Esophagus muscularis mucosa (tissue), 4 donors: Measurements from ENCODE around the gene MRGPRD. TPM values are rescaled to one million over a fixed set of nuclear protein-coding genes. Genes with fewer than 3 reads are reported as not detected.

Experiments used
- DNase-seq: peaks from one replicate; pipeline ENCODE4 v3.0.0-alpha.2; 2017; ENCODE audit errors: extremely low spot score
- H3K27ac ChIP-seq, 4 donors: fragments of 200-600 bp; sonication (generic); replicated peaks in 1 of 4; 1 replicate in 3 of 4; 2 replicates in 1 of 4; pipeline ENCODE4 v1.5.1; 2016 to 2019; ENCODE audit warnings: mild to moderate bottlenecking in 1 of 4
- H3K27me3 ChIP-seq, 4 donors: fragments of 200-600 bp; sonication (generic); one replicate each; pipeline versions ENCODE4 v1.5.1 to v1.6.0; 2016 to 2019
- H3K36me3 ChIP-seq, 4 donors: fragments of 200-600 bp; sonication (generic); one replicate each; pipeline ENCODE4 v1.5.1; 2016 to 2019
- H3K4me1 ChIP-seq, 4 donors: fragments of 200-600 bp; sonication (generic); one replicate each; pipeline ENCODE4 v1.5.1; 2016 to 2019
- H3K4me3 ChIP-seq, 4 donors: fragments of 200-600 bp; sonication (generic); 1 replicate in 2 of 4; 2 replicates in 2 of 4; pipeline ENCODE4 v1.5.1; 2016 to 2019; ENCODE audit warnings: mild to moderate bottlenecking in 4 of 4, moderate library complexity in 1 of 4
- H3K9me3 ChIP-seq, 4 donors: fragments of 200-600 bp; sonication (generic); 1 replicate in 3 of 4; 2 replicates in 1 of 4; pipeline ENCODE4 v1.5.1; 2016 to 2019
- EP300 ChIP-seq: sonication (generic); formaldehyde crosslinking; IDR thresholded peaks from one replicate; pipeline ENCODE4 v1.6.1; 2017; ENCODE audit warnings: antibody characterized with exemption
- POLR2A ChIP-seq: fragments of 450-650 bp; IDR thresholded peaks from one replicate; pipeline ENCODE4 v1.6.1; 2017; ENCODE audit warnings: antibody characterized with exemption, moderate library complexity, mild to moderate bottlenecking, low read depth
- POLR2AphosphoS5 ChIP-seq, 2 donors: sonication (generic); formaldehyde crosslinking; IDR thresholded peaks; one replicate each; pipeline ENCODE4 v1.6.1; 2017; ENCODE audit warnings: antibody characterized with exemption in 2 of 2
- WGBS: methylation state at CpG from one replicate; pipeline ENCODE4 v1.1.5; 2018; 5-methylcytosine and 5-hydroxymethylcytosine counted together
- intact Hi-C: fragments of 100-400 bp; cut with DNase I; formaldehyde crosslinking; loops from one replicate; pipeline ENCODE4 v1.15.1; 2023
- total RNA-seq, 4 donors: library from RNA; depleted of rRNA; stranded (reverse); fragments of >200 nt; gene quantifications; one replicate each; pipeline versions ENCODE4 v1.1.0 to v1.2.1, GENCODE V29; 2016
- TF ChIP-seq, protein P1 (sequence below), 3 experiments: fragments of 200-600 bp in 2 of 3; fragments of 450-650 bp in 1 of 3; sonication (generic) in 2 of 3; IDR thresholded peaks; one replicate each; pipeline ENCODE4 v1.5.1; 2017 to 2019; ENCODE audit warnings: antibody characterized with exemption in 3 of 3, mild to moderate bottlenecking in 2 of 3, moderate library complexity in 1 of 3

MRGPRD gene
- total RNA-seq, 4 donors from 2014 or later, result 0.32 to 2.5 (median 0.66) TPM; not detected in 1

DNA sequence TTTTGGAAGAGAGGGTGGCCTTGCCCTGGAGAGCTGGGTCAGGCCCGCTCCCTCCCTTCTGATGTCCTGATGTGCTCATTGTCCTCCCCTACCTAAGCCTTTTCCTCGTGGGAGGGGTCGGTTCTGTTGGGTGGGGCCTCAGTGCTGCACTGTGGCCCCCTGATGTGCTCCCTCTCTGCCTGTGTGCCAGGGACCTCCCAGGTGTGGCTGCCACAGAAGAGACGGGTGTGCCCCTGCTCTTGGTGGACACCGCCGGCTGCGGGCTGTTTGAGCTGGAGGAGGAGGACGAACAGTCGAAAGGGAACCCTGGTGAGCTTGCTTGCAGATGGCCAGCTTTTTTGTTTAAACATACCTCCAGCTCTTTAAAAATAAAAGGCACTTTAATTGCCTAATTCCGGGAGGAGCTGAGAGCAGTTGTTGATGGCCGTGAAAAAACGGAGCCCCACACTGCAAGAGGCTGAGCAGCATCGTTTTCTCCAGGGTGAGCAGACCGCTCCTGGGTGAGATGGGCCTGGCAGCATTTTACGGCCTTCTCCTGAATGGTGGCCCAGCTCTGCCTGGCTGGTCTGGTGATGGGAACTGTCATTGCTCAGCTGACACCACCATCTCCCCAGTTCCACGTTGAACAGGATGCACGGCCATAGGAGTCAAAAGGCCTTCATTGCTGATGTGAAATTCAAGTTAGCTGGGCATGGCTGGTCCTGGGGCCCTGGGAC is 47.0 kb downstream of the MRGPRD start:
- peaks cover 43 to 87% (median 82%) of the 10 kb centered on the region in 4 donors for H3K36me3 ChIP-seq
- peaks cover 9 to 96% (median 95%) of the 10 kb centered on the region in 4 donors for H3K4me1 ChIP-seq
- no peaks in the 10 kb centered on the region for H3K27me3 ChIP-seq
- intact Hi-C loops, result no loop called here
- peak in 1 of 2 donors; percentile 2 for TF ChIP-seq POLR2AphosphoS5 (IDR thresholded peaks at IDR 0.05)
- TF ChIP-seq, protein P1, sequence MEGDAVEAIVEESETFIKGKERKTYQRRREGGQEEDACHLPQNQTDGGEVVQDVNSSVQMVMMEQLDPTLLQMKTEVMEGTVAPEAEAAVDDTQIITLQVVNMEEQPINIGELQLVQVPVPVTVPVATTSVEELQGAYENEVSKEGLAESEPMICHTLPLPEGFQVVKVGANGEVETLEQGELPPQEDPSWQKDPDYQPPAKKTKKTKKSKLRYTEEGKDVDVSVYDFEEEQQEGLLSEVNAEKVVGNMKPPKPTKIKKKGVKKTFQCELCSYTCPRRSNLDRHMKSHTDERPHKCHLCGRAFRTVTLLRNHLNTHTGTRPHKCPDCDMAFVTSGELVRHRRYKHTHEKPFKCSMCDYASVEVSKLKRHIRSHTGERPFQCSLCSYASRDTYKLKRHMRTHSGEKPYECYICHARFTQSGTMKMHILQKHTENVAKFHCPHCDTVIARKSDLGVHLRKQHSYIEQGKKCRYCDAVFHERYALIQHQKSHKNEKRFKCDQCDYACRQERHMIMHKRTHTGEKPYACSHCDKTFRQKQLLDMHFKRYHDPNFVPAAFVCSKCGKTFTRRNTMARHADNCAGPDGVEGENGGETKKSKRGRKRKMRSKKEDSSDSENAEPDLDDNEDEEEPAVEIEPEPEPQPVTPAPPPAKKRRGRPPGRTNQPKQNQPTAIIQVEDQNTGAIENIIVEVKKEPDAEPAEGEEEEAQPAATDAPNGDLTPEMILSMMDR (IDR thresholded peaks at IDR 0.05), result no peak
- H3K4me3 ChIP-seq, result no peak overlapping the region
- peak overlapping the region; percentile 83 to 94 (median 93) for H3K27ac ChIP-seq
- 71% methylated on average over 17 of the region's 17 CpGs for WGBS
- H3K9me3 ChIP-seq, result no peaks in the 10 kb centered on the region
- DNase-seq, result no peak

DNA sequence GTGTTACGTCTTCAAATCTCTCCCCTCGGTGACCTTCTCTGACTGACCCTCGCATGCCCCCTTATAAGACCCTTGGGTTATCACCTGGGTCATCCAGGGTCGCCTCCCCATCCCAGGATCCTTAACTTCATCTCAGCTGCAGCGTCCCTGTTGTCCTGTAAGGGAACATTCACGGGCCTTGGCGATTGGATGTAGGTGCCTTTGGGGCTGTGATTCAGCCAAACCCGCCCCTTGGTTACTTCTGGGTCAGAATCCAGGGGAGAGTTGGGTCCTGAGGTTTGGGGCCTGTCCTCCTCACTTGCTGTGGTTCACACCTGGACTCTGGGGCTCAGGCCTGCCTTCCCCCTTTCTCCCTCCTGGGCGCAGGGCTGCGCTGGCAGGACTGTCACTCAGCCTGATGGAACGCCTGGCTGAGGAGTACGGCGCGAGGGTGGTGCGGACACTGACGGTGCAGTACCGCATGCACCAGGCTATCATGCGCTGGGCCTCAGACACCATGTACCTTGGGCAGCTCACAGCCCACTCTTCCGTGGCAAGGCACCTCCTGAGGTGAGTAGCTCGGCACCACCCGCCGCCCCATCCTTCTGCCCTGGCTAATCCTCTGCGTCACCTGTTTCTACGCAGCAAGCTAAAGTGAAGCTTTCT is 47.7 kb downstream of the MRGPRD start:
- no peaks in the 10 kb centered on the region for H3K9me3 ChIP-seq
- no peak for DNase-seq
- intact Hi-C loops, result no loop called here
- H3K27ac ChIP-seq, result peak overlapping the region; percentile 83 to 94 (median 93)
- TF ChIP-seq EP300 (no peak), POLR2A (no peak), POLR2AphosphoS5 (IDR thresholded peaks at IDR 0.05) (no peak)
- TF ChIP-seq, protein P1 (IDR thresholded peaks at IDR 0.05), result no peak
- H3K27me3 ChIP-seq, result no peaks in the 10 kb centered on the region
- no peak overlapping the region for H3K4me3 ChIP-seq
- peaks cover 16 to 96% (median 95%) of the 10 kb centered on the region in 4 donors for H3K4me1 ChIP-seq
- WGBS, result 94% methylated on average over 24 of the region's 24 CpGs
- peaks cover 43 to 80% (median 76%) of the 10 kb centered on the region in 4 donors for H3K36me3 ChIP-seq

DNA sequence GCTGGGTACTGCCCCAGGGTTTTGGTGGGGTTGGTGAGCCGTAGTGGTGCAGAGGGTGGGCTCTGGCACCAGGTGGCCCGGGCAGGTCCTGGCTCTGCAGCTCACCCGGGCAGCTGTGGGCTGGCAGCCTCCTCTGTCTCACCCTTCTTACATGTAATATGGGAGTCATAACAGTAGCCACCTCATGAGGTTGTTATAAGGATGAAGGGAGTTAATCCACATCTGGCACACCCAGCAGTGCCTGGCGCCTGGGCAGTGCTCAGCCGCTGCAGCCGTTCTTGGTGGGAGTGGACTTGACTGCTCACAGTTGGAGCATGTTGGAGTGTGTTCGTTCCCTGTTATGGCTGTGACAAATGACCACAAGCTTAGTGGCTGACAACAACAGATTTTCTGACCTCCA is 48.4 kb downstream of the MRGPRD start:
- TF ChIP-seq, protein P1 (IDR thresholded peaks at IDR 0.05), result no peak
- no peak for TF ChIP-seq EP300
- TF ChIP-seq POLR2A, result no peak
- TF ChIP-seq POLR2AphosphoS5 (IDR thresholded peaks at IDR 0.05), result peak; percentile 63
- Histone ChIP-seq H3K27ac (peak overlapping the region; percentile 83 to 94 (median 93)), H3K4me3 (no peak overlapping the region), H3K36me3 (peaks cover 40 to 77% (median 70%) of the 10 kb centered on the region in 4 donors), H3K9me3 (no peaks in the 10 kb centered on the region), H3K4me1 (peaks cover 23 to 96% (median 95%) of the 10 kb centered on the region in 4 donors), H3K27me3 (no peaks in the 10 kb centered on the region)
- DNase-seq, result no peak
- intact Hi-C loops, result no loop called here
- WGBS, result 82% methylated on average over 2 of the region's 7 CpGs

- H3K4me1 ChIP-seq, result peaks cover 27 to 96% (median 94%) of the 10 kb centered on the region in 4 donors
- no peak for DNase-seq
- TF ChIP-seq POLR2AphosphoS5 (IDR thresholded peaks at IDR 0.05) (no peak), POLR2A (no peak), EP300 (no peak)
- TF ChIP-seq, protein P1 (IDR thresholded peaks at IDR 0.05), result no peak
- 87% methylated on average over 17 of the region's 17 CpGs for WGBS
- no peaks in the 10 kb centered on the region for H3K27me3 ChIP-seq
- peaks cover 36 to 77% (median 68%) of the 10 kb centered on the region in 4 donors for H3K36me3 ChIP-seq
- H3K9me3 ChIP-seq, result no peaks in the 10 kb centered on the region
- no peak overlapping the region for H3K4me3 ChIP-seq
- H3K27ac ChIP-seq, result peak overlapping the region; percentile 83 to 94 (median 93)
- intact Hi-C loops, result no loop called here
These were observed 48.9 kb downstream of the MRGPRD start for GRCh38 chr11:68931911-68932310.
